HepG2 (cell line): ENCODE results near the gene NDUFS7. TPM values are rescaled to one million over a fixed set of nuclear protein-coding genes. Genes with fewer than 3 reads are reported as not detected.

Source experiments
- DNMT3B ChIP-seq: conservative IDR thresholded peaks from 2 replicates; pipeline ENCODE4 v1.6.1; 2016; ENCODE audit warnings: missing biosample characterization, control low read depth
- KDM3A ChIP-seq: IDR thresholded peaks from 2 replicates; pipeline ENCODE4 v1.6.1; 2018; ENCODE audit warnings: low read depth, missing compliant biosample characterization
- MAFG ChIP-seq: sonication (generic); formaldehyde crosslinking; IDR thresholded peaks from 2 replicates; pipeline ENCODE4 v1.5.1; 2020; ENCODE audit warnings: mild to moderate bottlenecking, missing genetic modification reagents
- MYNN ChIP-seq: sonication (generic); formaldehyde crosslinking; IDR thresholded peaks from 2 replicates; pipeline ENCODE4 v1.4.0; 2020; ENCODE audit warnings: mild to moderate bottlenecking, low read depth, missing genetic modification reagents
- PTBP1 ChIP-seq: fragments of 200-400 bp; formaldehyde crosslinking; IDR thresholded peaks from 2 replicates; pipeline ENCODE4 v1.6.1; 2018; ENCODE audit warnings: low read length, low read depth; ENCODE audit not compliant: poor library complexity, severe bottlenecking
- THRA ChIP-seq: sonication (generic); formaldehyde crosslinking; IDR thresholded peaks from 2 replicates; pipeline ENCODE4 v1.4.0; 2020; ENCODE audit warnings: missing genetic modification reagents, borderline replicate concordance
- ZC3H13 ChIP-seq: sonication (generic); formaldehyde crosslinking; IDR thresholded peaks from 2 replicates; pipeline ENCODE4 v1.8.1; 2023; ENCODE audit warnings: mild to moderate bottlenecking, missing genetic modification reagents, moderate library complexity
- ZFP36 ChIP-seq: fragments of 150-350 bp; IDR thresholded peaks from 2 replicates; pipeline ENCODE4 v1.6.1; 2018; ENCODE audit warnings: borderline replicate concordance, low read length, low read depth; ENCODE audit not compliant: partially characterized antibody
- ZNF160 ChIP-seq: sonication (generic); formaldehyde crosslinking; IDR thresholded peaks from 2 replicates; pipeline ENCODE4 v1.8.0; 2022; ENCODE audit warnings: mild to moderate bottlenecking, inconsistent platforms, missing genetic modification reagents
- ZNF337 ChIP-seq: sonication (generic); formaldehyde crosslinking; IDR thresholded peaks from 2 replicates; pipeline ENCODE4 v1.5.1; 2020; ENCODE audit warnings: missing genetic modification reagents, low read depth, mild to moderate bottlenecking, borderline replicate concordance
- ZNF367 ChIP-seq: sonication (generic); formaldehyde crosslinking; IDR thresholded peaks from 2 replicates; pipeline ENCODE4 v1.4.0; 2020; ENCODE audit warnings: missing genetic modification reagents, borderline replicate concordance
- ZNF747 ChIP-seq: sonication (generic); formaldehyde crosslinking; IDR thresholded peaks from 2 replicates; pipeline ENCODE4 v1.8.1; 2023; ENCODE audit warnings: missing genetic modification reagents, mild to moderate bottlenecking, borderline replicate concordance
- ZNF749 ChIP-seq: sonication (generic); formaldehyde crosslinking; IDR thresholded peaks from 2 replicates; pipeline ENCODE4 v1.8.0; 2022; ENCODE audit warnings: mild to moderate bottlenecking, missing genetic modification reagents, moderate library complexity, borderline replicate concordance
- ZNF768 ChIP-seq: sonication (generic); formaldehyde crosslinking; IDR thresholded peaks from 2 replicates; pipeline ENCODE4 v1.4.0; 2020; ENCODE audit warnings: missing genetic modification reagents
- ZSCAN25 ChIP-seq: sonication (generic); formaldehyde crosslinking; IDR thresholded peaks from 2 replicates; pipeline ENCODE4 v1.8.0; 2022; ENCODE audit warnings: mild to moderate bottlenecking, missing genetic modification reagents
- polyA plus RNA-seq, 8 experiments: library from polyadenylated mRNA; depleted of rRNA in 3 of 8; stranded (reverse) in 7 of 8; unstranded in 1 of 8; fragments of >200 nt; fragmentation: Illumina TruSeq in 4 of 8; extraction: Trizol in 4 of 8; gene quantifications; 2 replicates each; pipeline versions ENCODE4 v1.2.1 to v1.2.3, GENCODE V29; 2011 to 2016; ENCODE audit warnings: low read depth in 4 of 8, missing spikeins in 1 of 8, mixed read lengths in 1 of 8; ENCODE audit not compliant: insufficient read depth in 1 of 8
- total RNA-seq, 5 experiments: library from RNA; depleted of rRNA; stranded (reverse); fragments of >200 nt; fragmentation: Illumina TruSeq; extraction: Trizol; gene quantifications; 2 replicates each; pipeline ENCODE4 v1.2.3, GENCODE V29; 2016; ENCODE audit warnings: low read depth in 1 of 5
- TF ChIP-seq, protein P1 (sequence below): sonication (generic); formaldehyde crosslinking; IDR thresholded peaks from 2 replicates; pipeline ENCODE4 v1.4.0; 2020; ENCODE audit warnings: missing genetic modification reagents
- TF ChIP-seq, protein P2 (sequence below): IDR thresholded peaks from 2 replicates; pipeline ENCODE4 v1.6.1; 2016; ENCODE audit warnings: low read depth, control low read depth
- TF ChIP-seq, protein P3 (sequence below): sonication (generic); formaldehyde crosslinking; IDR thresholded peaks from 2 replicates; pipeline ENCODE4 v1.5.0; 2020; ENCODE audit warnings: missing genetic modification reagents
- TF ChIP-seq, protein P4 (sequence below): sonication (generic); formaldehyde crosslinking; IDR thresholded peaks from 2 replicates; pipeline ENCODE4 v1.5.1; 2020; ENCODE audit warnings: mild to moderate bottlenecking, missing genetic modification reagents, borderline replicate concordance
- TF ChIP-seq, protein P5 (sequence below): sonication (generic); formaldehyde crosslinking; IDR thresholded peaks from 2 replicates; pipeline ENCODE4 v1.8.1; 2023; ENCODE audit warnings: mild to moderate bottlenecking, moderate library complexity, missing genetic modification reagents

Gene NDUFS7
- total and polyA plus RNA-seq, 2 of the 13 experiments (the other 11 are each of a cell fraction or from before 2014, with no cell fraction given): 34.3 to 66.9 TPM

DNA sequence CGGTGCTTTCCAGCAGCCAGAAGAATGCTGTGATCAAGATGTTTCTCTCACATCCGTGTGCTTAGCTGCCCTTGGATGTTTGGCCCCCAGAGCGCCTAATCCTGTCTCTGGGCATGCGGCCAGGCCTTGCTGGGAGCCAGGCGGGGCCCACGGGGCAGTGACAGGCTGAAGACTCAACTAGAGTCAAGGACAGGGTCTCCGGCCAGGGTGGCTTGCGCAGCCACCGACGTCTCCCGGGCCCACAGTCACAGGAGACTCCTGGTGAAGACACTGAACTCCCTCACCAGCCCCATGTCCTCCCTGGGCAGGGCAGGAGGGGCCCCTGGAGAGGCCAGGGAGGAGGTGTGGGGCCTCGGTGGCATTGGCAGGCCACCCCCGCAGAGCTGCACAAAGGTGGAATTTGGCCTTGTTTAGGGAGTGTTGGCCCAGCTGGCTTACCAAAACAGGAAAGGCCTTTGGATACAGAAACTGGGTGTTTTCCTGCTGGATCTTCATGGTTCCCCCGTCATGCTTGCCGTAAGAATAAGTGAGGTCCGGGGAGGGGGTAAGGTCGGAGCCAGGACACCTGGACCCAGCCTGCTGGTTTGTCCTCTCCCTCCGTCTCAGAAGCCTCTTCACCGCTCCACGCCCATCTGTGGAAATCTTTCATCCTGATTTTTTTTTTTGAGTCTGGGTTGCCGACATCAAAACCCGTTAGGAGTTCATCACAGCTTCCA, 10.0 kb upstream of the NDUFS7 start (continued):
- TF ChIP-seq, protein P1, sequence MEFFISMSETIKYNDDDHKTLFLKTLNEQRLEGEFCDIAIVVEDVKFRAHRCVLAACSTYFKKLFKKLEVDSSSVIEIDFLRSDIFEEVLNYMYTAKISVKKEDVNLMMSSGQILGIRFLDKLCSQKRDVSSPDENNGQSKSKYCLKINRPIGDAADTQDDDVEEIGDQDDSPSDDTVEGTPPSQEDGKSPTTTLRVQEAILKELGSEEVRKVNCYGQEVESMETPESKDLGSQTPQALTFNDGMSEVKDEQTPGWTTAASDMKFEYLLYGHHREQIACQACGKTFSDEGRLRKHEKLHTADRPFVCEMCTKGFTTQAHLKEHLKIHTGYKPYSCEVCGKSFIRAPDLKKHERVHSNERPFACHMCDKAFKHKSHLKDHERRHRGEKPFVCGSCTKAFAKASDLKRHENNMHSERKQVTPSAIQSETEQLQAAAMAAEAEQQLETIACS (CRISPR knock-in tag): peak; percentile 55; the same call in 1 of the 2 replicates
- TF ChIP-seq KDM3A (CRISPR knock-in tag) (peak; percentile 71; the same call in 1 of the 2 replicates), ZNF337 (CRISPR knock-in tag) (no peak), ZSCAN25 (0 out of 2 replicates have a peak, but pooled peaks have one; percentile 36), MAFG (no peak), THRA (CRISPR knock-in tag) (peak; percentile 84), ZC3H13 (CRISPR knock-in tag) (peak; percentile 2; the same call in 1 of the 2 replicates), ZFP36 (no peak), ZNF367 (no peak), ZNF747 (CRISPR knock-in tag) (peak; percentile 71; the same call in 1 of the 2 replicates), ZNF768 (CRISPR knock-in tag) (no peak), ZNF749 (CRISPR knock-in tag) (peak; percentile 66), MYNN (CRISPR knock-in tag) (no peak), DNMT3B (0 out of 2 replicates have a peak, but pooled peaks have one; percentile 63), ZNF160 (CRISPR knock-in tag) (peak; percentile 53; the same call in 1 of the 2 replicates), PTBP1 (no peak)
- TF ChIP-seq, protein P2, sequence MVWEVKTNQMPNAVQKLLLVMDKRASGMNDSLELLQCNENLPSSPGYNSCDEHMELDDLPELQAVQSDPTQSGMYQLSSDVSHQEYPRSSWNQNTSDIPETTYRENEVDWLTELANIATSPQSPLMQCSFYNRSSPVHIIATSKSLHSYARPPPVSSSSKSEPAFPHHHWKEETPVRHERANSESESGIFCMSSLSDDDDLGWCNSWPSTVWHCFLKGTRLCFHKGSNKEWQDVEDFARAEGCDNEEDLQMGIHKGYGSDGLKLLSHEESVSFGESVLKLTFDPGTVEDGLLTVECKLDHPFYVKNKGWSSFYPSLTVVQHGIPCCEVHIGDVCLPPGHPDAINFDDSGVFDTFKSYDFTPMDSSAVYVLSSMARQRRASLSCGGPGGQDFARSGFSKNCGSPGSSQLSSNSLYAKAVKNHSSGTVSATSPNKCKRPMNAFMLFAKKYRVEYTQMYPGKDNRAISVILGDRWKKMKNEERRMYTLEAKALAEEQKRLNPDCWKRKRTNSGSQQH (CRISPR knock-in tag): 0 out of 2 replicates have a peak, but pooled peaks have one; percentile 60
- TF ChIP-seq, protein P3, sequence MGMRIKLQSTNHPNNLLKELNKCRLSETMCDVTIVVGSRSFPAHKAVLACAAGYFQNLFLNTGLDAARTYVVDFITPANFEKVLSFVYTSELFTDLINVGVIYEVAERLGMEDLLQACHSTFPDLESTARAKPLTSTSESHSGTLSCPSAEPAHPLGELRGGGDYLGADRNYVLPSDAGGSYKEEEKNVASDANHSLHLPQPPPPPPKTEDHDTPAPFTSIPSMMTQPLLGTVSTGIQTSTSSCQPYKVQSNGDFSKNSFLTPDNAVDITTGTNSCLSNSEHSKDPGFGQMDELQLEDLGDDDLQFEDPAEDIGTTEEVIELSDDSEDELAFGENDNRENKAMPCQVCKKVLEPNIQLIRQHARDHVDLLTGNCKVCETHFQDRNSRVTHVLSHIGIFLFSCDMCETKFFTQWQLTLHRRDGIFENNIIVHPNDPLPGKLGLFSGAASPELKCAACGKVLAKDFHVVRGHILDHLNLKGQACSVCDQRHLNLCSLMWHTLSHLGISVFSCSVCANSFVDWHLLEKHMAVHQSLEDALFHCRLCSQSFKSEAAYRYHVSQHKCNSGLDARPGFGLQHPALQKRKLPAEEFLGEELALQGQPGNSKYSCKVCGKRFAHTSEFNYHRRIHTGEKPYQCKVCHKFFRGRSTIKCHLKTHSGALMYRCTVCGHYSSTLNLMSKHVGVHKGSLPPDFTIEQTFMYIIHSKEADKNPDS (CRISPR knock-in tag): no peak
- TF ChIP-seq, protein P4, sequence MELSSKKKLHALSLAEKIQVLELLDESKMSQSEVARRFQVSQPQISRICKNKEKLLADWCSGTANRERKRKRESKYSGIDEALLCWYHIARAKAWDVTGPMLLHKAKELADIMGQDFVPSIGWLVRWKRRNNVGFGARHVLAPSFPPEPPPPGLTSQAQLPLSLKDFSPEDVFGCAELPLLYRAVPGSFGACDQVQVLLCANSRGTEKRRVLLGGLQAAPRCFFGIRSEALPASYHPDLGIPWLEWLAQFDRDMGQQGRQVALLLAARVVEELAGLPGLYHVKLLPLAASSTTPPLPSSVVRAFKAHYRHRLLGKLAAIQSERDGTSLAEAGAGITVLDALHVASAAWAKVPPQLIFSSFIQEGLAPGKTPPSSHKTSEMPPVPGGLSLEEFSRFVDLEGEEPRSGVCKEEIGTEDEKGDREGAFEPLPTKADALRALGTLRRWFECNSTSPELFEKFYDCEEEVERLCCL (CRISPR knock-in tag): no peak
- TF ChIP-seq, protein P5, sequence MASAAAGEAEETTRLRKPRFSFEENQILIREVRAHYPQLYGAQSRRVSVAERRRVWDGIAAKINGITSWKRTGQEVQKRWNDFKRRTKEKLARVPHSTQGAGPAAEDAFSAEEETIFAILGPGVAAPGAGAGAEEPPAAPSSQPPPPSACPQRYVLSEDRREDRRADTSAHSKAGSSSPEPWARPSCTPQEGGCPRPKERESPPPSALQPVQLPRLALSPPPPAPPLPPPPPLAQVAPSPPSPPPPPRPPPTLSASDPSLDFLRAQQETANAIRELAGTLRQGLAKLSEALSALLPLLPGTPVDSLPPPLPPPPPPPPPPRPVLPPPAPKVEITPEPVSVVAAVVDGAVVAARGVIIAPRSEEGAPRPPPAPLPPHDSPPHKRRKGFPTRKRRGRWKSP: no peak
